Lower leg skin (tissue), 3 donors: Measurements from ENCODE around the gene ZGRF1.

ENCODE experiments used
- CTCF ChIP-seq, 3 donors: fragments of 450-650 bp; IDR thresholded peaks; one replicate each; pipeline ENCODE4 v1.5.1; 2016; ENCODE audit warnings: antibody characterized with exemption in 3 of 3, mild to moderate bottlenecking in 3 of 3, moderate library complexity in 2 of 3
- POLR2A ChIP-seq, 2 donors: fragments of 450-650 bp; IDR thresholded peaks; one replicate each; pipeline ENCODE4 v1.6.1; 2016 to 2017; ENCODE audit warnings: antibody characterized with exemption in 2 of 2, mild to moderate bottlenecking in 1 of 2, moderate library complexity in 1 of 2

- TF ChIP-seq CTCF (IDR thresholded peaks at IDR 0.05) (no peak), POLR2A (IDR thresholded peaks at IDR 0.05) (no peak)
These were observed 121.3 kb downstream of the ZGRF1 start for GRCh38 chr4:112515198-112516065.
